ENCODE measurements around the gene MOSPD3.

DNA sequence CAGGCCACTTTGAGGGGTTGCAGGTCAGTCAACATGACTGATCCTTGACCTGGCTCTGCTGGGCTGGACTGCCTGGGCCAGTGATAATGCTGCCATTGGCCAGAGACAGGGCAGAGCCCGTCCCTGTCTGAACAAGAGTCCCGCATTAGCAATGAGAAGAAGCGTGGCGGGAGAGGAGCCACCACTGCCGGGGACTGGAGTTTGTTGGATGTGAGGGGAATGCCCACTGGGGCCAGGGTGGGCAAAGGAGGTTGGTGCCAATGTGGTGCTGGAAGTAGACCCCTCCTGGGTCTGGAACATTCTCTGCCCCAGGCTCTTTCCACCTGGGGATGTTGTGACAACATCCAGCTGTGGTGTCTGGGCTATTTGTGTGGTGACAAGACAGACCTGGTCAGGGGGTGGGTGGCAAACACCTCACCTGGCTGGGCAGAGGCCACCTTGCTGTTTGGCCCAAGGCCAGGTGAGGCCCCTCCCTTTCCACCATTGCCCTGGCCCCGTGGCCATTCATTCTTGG is 46.3 kb upstream of the MOSPD3 start:
- no peak for TF ChIP-seq YY1 (IDR thresholded peaks at IDR 0.05; ENCODE audit: insufficient read depth, insufficient read length)
- TF ChIP-seq ZNF274 (IDR thresholded peaks at IDR 0.05; ENCODE audit: low read depth, low read length), result no peak
